ENCODE measurements around the gene EFNB2. TPM values are rescaled to one million over a fixed set of nuclear protein-coding genes. Genes with fewer than 3 reads are reported as not detected.

EFNB2 gene
- total and polyA plus RNA-seq, 9 of the 15 experiments (the other 6 are each of a cell fraction or from before 2014, with no cell fraction given), result 0.01 to 0.29 (median 0.18) TPM

DNA sequence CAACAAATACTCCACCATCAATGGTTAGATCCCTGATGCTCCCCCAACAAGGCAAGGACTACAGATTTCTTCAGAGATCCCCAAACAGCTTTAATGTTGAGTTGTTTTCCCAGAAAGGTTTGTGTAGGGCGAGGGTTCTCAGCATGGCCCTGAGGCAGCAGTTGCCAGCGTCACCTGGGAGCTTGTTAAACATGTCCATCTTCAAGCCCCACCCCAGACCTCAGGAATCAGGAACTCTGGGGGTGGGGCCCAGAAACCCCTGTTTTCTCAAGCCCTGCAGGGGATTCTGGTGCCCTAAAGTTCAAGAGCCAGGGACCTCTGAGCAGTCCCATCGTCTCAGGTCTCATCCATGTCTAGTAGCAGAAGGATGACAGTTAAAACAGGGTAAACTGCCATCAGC, 9.6 kb downstream of the EFNB2 start (continued):
- TF ChIP-seq, protein P1, sequence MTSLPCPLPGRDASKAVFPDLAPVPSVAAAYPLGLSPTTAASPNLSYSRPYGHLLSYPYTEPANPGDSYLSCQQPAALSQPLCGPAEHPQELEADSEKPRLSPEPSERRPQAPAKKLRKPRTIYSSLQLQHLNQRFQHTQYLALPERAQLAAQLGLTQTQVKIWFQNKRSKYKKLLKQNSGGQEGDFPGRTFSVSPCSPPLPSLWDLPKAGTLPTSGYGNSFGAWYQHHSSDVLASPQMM (CRISPR knock-in tag; IDR thresholded peaks at IDR 0.05), result no peak
- no peak for TF ChIP-seq ASH1L (IDR thresholded peaks at IDR 0.05; ENCODE audit: borderline replicate concordance, low read depth, partially characterized antibody)

DNA sequence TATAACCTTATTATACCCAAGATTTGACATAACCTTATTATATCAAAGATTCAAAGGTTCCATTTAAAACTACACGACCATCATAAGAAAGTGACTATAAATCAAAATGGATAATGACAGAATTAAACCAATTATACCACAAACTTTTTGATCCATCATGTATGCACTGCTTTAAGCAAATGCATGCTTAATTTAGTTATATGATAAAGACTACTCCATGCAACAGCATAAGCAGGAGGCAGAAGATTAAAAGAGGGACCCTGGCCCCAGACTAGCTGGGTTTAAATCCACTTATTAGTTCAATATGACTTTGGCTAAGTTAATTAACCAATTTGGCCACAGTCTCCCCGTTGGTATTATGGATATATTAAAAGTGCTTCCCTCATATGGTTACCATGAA, 11.4 kb downstream of the EFNB2 start:
- Histone ChIP-seq H4K20me1 (replicated peaks; ENCODE audit: control insufficient read depth, insufficient read depth, low read length) (no peaks in the 10 kb centered on the region), H3K9me1 (ENCODE audit: control insufficient read depth, insufficient read depth, low read length) (no peaks in the 10 kb centered on the region), H3K4me3 (no peak overlapping the region), H3K9me3 (replicated peaks; ENCODE audit: control insufficient read depth, insufficient read depth, low read depth, low read length) (no peaks in the 10 kb centered on the region), H3K27ac (ENCODE audit: extremely low read depth, low read depth, low read length) (no peak overlapping the region), H3K36me3 (ENCODE audit: control insufficient read depth, insufficient read depth, low read length) (no peaks in the 10 kb centered on the region), H3K79me2 (ENCODE audit: control insufficient read depth, insufficient read depth, low read length) (no peaks in the 10 kb centered on the region), H3K4me1 (replicated peaks in 1 of 2; ENCODE audit: control insufficient read depth in 2 of 2, insufficient read depth in 2 of 2, low read length in 2 of 2) (no peaks in the 10 kb centered on the region), H3K4me2 (ENCODE audit: insufficient read depth, low read length) (no peak overlapping the region), H3K27me3 (ENCODE audit: control insufficient read depth in 2 of 2, insufficient read depth in 2 of 2, low read length in 2 of 2) (no peaks in the 10 kb centered on the region), H2AFZ (ENCODE audit: low read depth, low read length) (no peak overlapping the region), H3K9ac (ENCODE audit: insufficient read depth in 1 of 2, low read depth in 2 of 2, low read length in 2 of 2) (no peak overlapping the region)
- WGBS (ENCODE audit: insufficient coverage, low coverage, missing lambda C conversion rate), result 0% methylated on average over 2 of the region's 2 CpGs
- in situ Hi-C loops (cut with MboI) (no loop called here), intact Hi-C loops (cut with micrococcal nuclease) (no loop called here)
- CTCF ChIA-PET (ENCODE audit: low intra/inter-chr PET ratio), result no interaction called here
- DNase-seq (ENCODE audit: extremely low read depth in 1 of 4, low spot score in 3 of 4) (no peak), ATAC-seq (no peak), FAIRE-seq (no peak)
- POLR2A ChIA-PET, result no interaction called here
- no TSS peak for BruUV-seq (replicated peaks)
- TF ChIP-seq, protein P2, sequence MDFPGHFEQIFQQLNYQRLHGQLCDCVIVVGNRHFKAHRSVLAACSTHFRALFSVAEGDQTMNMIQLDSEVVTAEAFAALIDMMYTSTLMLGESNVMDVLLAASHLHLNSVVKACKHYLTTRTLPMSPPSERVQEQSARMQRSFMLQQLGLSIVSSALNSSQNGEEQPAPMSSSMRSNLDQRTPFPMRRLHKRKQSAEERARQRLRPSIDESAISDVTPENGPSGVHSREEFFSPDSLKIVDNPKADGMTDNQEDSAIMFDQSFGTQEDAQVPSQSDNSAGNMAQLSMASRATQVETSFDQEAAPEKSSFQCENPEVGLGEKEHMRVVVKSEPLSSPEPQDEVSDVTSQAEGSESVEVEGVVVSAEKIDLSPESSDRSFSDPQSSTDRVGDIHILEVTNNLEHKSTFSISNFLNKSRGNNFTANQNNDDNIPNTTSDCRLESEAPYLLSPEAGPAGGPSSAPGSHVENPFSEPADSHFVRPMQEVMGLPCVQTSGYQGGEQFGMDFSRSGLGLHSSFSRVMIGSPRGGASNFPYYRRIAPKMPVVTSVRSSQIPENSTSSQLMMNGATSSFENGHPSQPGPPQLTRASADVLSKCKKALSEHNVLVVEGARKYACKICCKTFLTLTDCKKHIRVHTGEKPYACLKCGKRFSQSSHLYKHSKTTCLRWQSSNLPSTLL (IDR thresholded peaks at IDR 0.05), result no peak
- TF ChIP-seq GABPB2 (CRISPR knock-in tag; conservative IDR thresholded peaks at IDR 0.05) (no peak), ZNF589 (CRISPR knock-in tag; IDR thresholded peaks at IDR 0.05; ENCODE audit: low read depth) (no peak), ZNF354B (CRISPR knock-in tag; IDR thresholded peaks at IDR 0.05) (no peak), GTF3C2 (IDR thresholded peaks at IDR 0.05; ENCODE audit: borderline replicate concordance, extremely low read depth, insufficient read length) (no peak), FOSL1 (tag; conservative IDR thresholded peaks at IDR 0.05) (no peak), ZNF561 (CRISPR knock-in tag; conservative IDR thresholded peaks at IDR 0.05) (no peak), ZNF398 (CRISPR knock-in tag; IDR thresholded peaks at IDR 0.05) (no peak), PHF20 (IDR thresholded peaks at IDR 0.05; ENCODE audit: partially characterized antibody) (no peak), TCF7 (IDR thresholded peaks at IDR 0.05; ENCODE audit: borderline replicate concordance) (no peak), ATF1 (CRISPR knock-in tag; IDR thresholded peaks at IDR 0.05) (no peak), ATF1 (tag; IDR thresholded peaks at IDR 0.05) (no peak)

Measured in K562 (cell line).